Activated CD8-positive, alpha-beta memory T cell treated with anti-CD3 and anti-CD28 coated beads, Interleukin-2, amount 10 ng/mL, durations not matched to agents 7 days and 5 days (primary cell): ENCODE measurements around the gene CFAP70. TPM values are rescaled to one million over a fixed set of nuclear protein-coding genes. Genes with fewer than 3 reads are reported as not detected.

ENCODE experiments used
- ATAC-seq: fragments of 150-1000 bp; cut with Tn5 transposase; one replicate; pipeline ENCODE4 v1.10.0; 2021; ENCODE audit warnings: moderate library complexity
- CTCF ChIA-PET: fragments of 350-600 bp; sonication (Branson Sonifier 250); formaldehyde crosslinking; loops from one replicate; lab custom pipeline; 2021; ENCODE audit warnings: antibody characterized with exemption; lab: Charles Lee
- DNase-seq: peaks from one replicate; pipeline ENCODE4 v3.0.0-alpha.2; 2020
- H3K27ac Mint-ChIP-seq: one replicate; pipeline ENCODE4 v1.8.0; 2021; ENCODE audit warnings: mild to moderate bottlenecking, mixed read lengths
- H3K27me3 Mint-ChIP-seq: one replicate; pipeline ENCODE4 v1.8.0; 2021; ENCODE audit warnings: mixed read lengths
- H3K36me3 Mint-ChIP-seq: one replicate; pipeline ENCODE4 v1.8.0; 2021; ENCODE audit warnings: mild to moderate bottlenecking, mixed read lengths
- H3K4me1 Mint-ChIP-seq: one replicate; pipeline ENCODE4 v1.8.0; 2021; ENCODE audit warnings: mixed read lengths
- H3K4me3 Mint-ChIP-seq: one replicate; pipeline ENCODE4 v1.8.0; 2021; ENCODE audit warnings: mild to moderate bottlenecking, moderate library complexity, mixed read lengths
- H3K9me3 Mint-ChIP-seq: one replicate; pipeline ENCODE4 v1.8.0; 2022; ENCODE audit warnings: low read depth, mixed read lengths
- total RNA-seq, 2 experiments: library from RNA; stranded (reverse); gene quantifications; one replicate each; pipeline ENCODE4 v1.2.3, GENCODE V29; 2021

The CFAP70 gene
- total RNA-seq, 2 experiments from 2014 or later = 0.38 to 0.80 TPM

DNA sequence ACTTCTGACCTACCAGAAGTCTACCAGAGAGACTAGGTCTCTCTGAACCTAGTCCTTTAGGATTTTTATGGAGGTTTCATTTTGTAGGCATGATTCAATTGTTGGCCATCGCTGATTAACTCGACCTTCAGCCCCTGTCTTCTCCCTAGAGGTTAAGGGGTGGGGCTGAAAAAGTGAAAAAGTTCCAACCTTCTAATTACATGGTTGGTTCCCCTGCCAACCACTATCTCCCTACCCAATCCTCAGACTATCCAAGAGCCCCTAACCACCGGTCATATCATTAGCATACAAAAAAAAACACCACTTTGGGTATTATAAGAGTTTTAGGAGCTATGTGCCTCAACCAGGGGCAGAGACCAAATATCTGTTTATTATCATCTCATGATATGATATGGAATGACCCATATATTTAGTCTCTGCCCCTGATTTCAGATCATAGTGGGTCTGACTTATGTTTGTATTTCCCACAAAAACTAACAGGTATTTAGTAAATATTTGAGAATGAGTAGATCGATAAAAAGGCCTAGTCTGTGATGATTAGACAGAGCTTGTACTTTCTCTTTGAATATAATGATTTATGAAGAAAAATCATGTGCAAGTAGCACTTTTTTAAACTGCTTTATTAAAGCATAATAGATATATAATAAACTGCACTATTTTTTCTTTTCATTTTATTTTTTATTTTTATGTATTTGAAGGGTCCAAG, 147.4 kb downstream of the CFAP70 start:
- CTCF ChIA-PET = no interaction called here
- no peak overlapping the region for H3K4me3 Mint-ChIP-seq
- no peak for ATAC-seq

DNA sequence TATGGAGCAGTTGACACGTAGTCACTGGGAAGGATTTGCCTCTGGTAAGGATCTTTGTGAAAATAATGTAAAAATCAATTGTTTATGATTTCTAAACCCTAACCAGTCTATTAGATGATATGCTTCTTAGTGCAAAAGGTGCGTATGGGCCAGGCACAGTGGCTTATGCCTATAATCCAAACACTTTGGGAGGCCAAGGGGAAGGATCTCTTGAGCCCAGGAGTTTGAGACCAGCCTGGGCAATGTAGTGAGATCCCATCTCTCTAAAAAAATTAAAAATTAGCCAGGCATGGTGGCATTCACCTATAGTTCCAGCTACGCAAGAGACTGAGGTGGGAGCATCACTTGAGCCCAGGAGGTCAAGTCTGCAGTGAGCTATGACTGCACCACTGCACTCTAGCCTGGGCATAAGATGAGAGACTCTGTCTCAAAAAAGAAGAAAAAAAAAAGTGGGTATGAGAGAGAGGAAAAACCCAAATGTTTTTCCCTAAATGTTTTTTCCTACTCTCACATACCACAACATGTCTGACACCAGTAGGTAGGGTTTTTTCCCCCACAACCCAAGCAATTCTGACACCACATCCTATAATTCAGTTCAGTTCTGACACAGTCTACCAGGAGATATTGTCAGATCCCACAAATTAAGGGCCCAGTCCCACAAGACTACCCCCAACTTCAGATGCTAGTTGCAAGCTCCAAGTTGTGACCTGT, 148.1 kb downstream of the CFAP70 start:
- Mint-ChIP-seq H3K4me3 (no peak overlapping the region), H3K27ac (no peak overlapping the region), H3K4me1 (no peaks in the 10 kb centered on the region), H3K36me3 (peaks cover 18% of the 10 kb centered on the region), H3K9me3 (peaks cover 2% of the 10 kb centered on the region), H3K27me3 (no peaks in the 10 kb centered on the region)
- CTCF ChIA-PET = no interaction called here
- DNase-seq (no peak), ATAC-seq (no peak)

More for the DNA sequence above, 147.4 kb downstream of the CFAP70 start:
- Mint-ChIP-seq H3K9me3 (no peaks in the 10 kb centered on the region), H3K27me3 (no peaks in the 10 kb centered on the region), H3K27ac (no peak overlapping the region), H3K4me1 (no peaks in the 10 kb centered on the region), H3K36me3 (peaks cover 20% of the 10 kb centered on the region)
- DNase-seq = no peak

DNA sequence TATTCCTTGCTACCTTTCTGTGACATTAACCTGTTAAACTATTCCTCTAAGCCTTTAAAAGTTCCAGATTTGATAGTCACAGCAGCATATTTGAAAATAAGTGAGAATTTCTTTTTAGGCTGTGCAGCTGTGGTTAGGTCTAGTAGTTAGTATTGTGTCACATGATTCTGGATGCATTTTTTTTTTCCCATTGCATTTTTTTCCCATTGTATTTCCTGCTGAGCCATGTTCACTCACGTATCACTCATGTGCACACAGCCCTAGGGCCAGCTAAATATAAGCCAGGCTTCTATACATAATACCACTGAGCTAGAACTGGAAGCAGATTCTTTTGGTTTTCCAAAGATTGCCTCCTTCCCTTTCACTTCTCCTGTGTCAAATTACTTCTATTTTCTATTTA, 149.0 kb downstream of the CFAP70 start:
- CTCF ChIA-PET = no interaction called here
- no peaks in the 10 kb centered on the region for H3K4me1 Mint-ChIP-seq
- DNase-seq (no peak), ATAC-seq (no peak)
- no peak overlapping the region for H3K4me3 Mint-ChIP-seq
- H3K27ac Mint-ChIP-seq = no peak overlapping the region
- peaks cover 2% of the 10 kb centered on the region for H3K9me3 Mint-ChIP-seq
- H3K27me3 Mint-ChIP-seq = no peaks in the 10 kb centered on the region
- H3K36me3 Mint-ChIP-seq = peaks cover 16% of the 10 kb centered on the region

DNA sequence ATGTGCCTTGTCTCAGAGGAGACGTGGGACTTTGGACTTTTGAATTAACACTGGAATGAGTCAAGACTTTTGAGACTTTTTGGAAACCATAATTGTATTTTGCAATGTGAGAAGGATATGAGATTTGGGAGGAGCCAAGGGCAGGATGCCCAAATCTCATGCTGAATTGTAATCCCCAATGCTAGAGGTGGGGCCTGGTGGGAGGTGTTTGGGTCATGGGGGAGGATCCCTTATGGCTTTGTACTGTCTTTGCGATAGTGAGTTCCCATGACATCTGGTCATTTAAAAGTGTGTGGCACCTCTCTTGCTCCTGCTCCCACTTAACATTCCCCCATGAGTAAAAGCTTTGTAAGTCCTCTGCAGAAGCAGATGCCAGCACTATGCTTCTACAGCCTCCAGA, 150.8 kb downstream of the CFAP70 start:
- no peak for DNase-seq
- H3K4me1 Mint-ChIP-seq = no peaks in the 10 kb centered on the region
- CTCF ChIA-PET = no interaction called here
- no peaks in the 10 kb centered on the region for H3K27me3 Mint-ChIP-seq
- H3K36me3 Mint-ChIP-seq = peaks cover 10% of the 10 kb centered on the region
- H3K27ac Mint-ChIP-seq = no peak overlapping the region
- H3K4me3 Mint-ChIP-seq = no peak overlapping the region
- peaks cover 2% of the 10 kb centered on the region for H3K9me3 Mint-ChIP-seq
- ATAC-seq = no peak

DNA sequence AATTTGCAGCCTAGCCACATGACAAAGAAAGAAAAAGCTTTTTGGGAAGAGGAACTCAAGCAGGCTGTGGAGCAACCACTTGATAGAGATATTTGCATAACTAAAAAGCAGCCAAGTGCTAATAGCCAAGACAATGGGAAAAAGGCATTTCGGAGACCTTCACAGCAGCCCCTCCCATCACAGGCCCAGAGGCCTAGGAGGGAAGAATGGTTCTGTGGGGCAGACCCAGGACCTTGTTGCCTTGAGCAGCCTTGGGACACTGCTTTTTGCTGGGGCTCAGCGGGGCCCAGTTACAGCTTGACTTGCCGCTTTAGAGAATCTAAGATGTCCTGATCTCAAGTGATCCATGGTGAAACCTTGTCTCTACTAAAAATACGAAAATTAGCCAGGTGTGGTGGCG, 152.3 kb downstream of the CFAP70 start:
- Mint-ChIP-seq H3K36me3 (peaks cover 7% of the 10 kb centered on the region), H3K4me3 (no peak overlapping the region), H3K9me3 (peaks cover 2% of the 10 kb centered on the region), H3K27ac (no peak overlapping the region), H3K4me1 (no peaks in the 10 kb centered on the region), H3K27me3 (no peaks in the 10 kb centered on the region)
- ATAC-seq = no peak
- no peak for DNase-seq
- CTCF ChIA-PET = no interaction called here

DNA sequence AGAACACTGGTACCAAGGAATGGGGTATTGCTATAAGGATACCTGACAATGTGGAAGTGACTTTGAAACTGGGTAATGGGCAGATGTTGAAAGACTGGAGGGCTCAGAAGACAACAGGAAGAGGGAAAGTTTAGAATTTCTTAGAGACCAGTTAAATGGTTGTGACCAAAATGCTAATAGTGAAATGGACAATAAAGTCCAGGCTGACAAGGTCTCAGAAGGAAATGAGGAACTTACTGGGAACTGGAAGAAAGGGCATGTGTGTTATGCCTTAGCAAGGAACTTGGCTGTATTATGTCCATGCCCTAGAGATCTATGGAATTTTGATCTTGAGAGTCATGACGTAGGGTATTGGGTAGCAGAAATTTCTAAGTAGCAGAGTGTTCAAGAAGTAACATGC, 152.8 kb downstream of the CFAP70 start:
- ATAC-seq = no peak
- DNase-seq = no peak
- H3K27me3 Mint-ChIP-seq = no peaks in the 10 kb centered on the region
- no peak overlapping the region for H3K4me3 Mint-ChIP-seq
- H3K36me3 Mint-ChIP-seq = peaks cover 7% of the 10 kb centered on the region
- H3K27ac Mint-ChIP-seq = no peak overlapping the region
- CTCF ChIA-PET = no interaction called here
- no peaks in the 10 kb centered on the region for H3K4me1 Mint-ChIP-seq
- peaks cover 2% of the 10 kb centered on the region for H3K9me3 Mint-ChIP-seq

DNA sequence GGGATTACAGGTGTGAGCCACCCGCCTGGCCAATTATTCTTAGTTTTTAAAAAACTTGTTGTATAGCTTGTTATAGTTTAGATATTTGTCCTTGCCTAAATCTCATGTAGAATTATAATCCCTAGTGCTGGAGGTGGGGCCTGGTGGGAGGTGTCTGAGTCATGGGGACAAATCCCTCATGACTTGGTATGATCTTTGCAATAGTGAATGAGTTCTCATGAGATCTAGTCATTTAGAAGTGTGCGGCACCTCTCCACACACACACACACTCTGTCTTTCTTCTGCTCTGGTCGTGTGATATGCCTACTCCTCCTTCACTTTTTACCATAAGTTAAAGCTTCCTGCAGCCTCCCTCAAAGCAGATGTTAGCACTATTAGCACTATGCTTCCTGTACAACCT, 153.6 kb downstream of the CFAP70 start:
- peaks cover 6% of the 10 kb centered on the region for H3K36me3 Mint-ChIP-seq
- H3K27ac Mint-ChIP-seq = no peak overlapping the region
- H3K4me1 Mint-ChIP-seq = no peaks in the 10 kb centered on the region
- CTCF ChIA-PET = no interaction called here
- peaks cover 2% of the 10 kb centered on the region for H3K9me3 Mint-ChIP-seq
- no peaks in the 10 kb centered on the region for H3K27me3 Mint-ChIP-seq
- no peak overlapping the region for H3K4me3 Mint-ChIP-seq
- ATAC-seq = no peak
- DNase-seq = no peak

Other genes starting within 250 kb of the CFAP70 start
- 1 to 10 TPM; 1.2 TPM for gene NUDT13, start 248.4 kb downstream of the CFAP70 start, total RNA-seq
- 10 to 100 TPM; 26.7 to 30.5 TPM for gene ECD, start 190.9 kb downstream of the CFAP70 start, total RNA-seq
- gene FAM149B1, start 190.7 kb downstream of the CFAP70 start, total RNA-seq = 10 to 100 TPM; 13.4 to 14.7 TPM
- gene DNAJC9, start 111.6 kb downstream of the CFAP70 start, total RNA-seq = 10 to 100 TPM; 63.5 to 65.1 TPM
- gene MRPS16, start 106.2 kb downstream of the CFAP70 start, total RNA-seq = 100 to 1,000 TPM in 1 of 2 experiments, 10 to 100 TPM in 1; 79.2 to 110 TPM
- gene ANXA7, start 55.2 kb upstream of the CFAP70 start, total RNA-seq = 100 to 1,000 TPM in 1 of 2 experiments, 10 to 100 TPM in 1; 80.4 to 113 TPM
- 1 to 10 TPM; 2.9 to 4.1 TPM for gene MSS51, start 74.7 kb upstream of the CFAP70 start, total RNA-seq
- 10 to 100 TPM; 48.7 to 49.1 TPM for gene PPP3CB, start 137.2 kb upstream of the CFAP70 start, total RNA-seq
- gene USP54, start 232.5 kb upstream of the CFAP70 start, total RNA-seq = 1 to 10 TPM; 3.5 to 6.7 TPM